ENCODE measurements around the gene NME4. TPM values are rescaled to one million over a fixed set of nuclear protein-coding genes. Genes with fewer than 3 reads are reported as not detected.
A peak's percentile ranks its signal among the peaks of the same experiment; 100 is the strongest.

Gene NME4
- total and polyA plus RNA-seq, 12 donors, result 48.1 to 97.2 (median 75.4) TPM

- Histone ChIP-seq H3K27ac (peak within 1 kb of the TSS; percentile 51 to 97 (median 92)), H3K36me3 (peaks cover 0 to 14% (median 0%) of the 10 kb centered on the region in 9 donors), H3K9me3 (no peaks in the 10 kb centered on the region), H3K27me3 (no peaks in the 10 kb centered on the region), H3K4me3 (peak within 1 kb of the TSS; percentile 53 to 97 (median 84)), H3K4me1 (peaks cover under 1 to 33% (median 21%) of the 10 kb centered on the region in 9 donors)
- ATAC-seq (peak; percentile 89 to 93 (median 91)), DNase-seq (peak; percentile 96 to 98)
- intact Hi-C loops (cut with DNase I), result loop anchor here in 3 of 10 donors (2.0 kb wide), 2 partner anchors 19 to 23 kb away; partner anchors contain the start of gene RAB11FIP3 (in 2 of the 3)
- TF ChIP-seq, protein P1, sequence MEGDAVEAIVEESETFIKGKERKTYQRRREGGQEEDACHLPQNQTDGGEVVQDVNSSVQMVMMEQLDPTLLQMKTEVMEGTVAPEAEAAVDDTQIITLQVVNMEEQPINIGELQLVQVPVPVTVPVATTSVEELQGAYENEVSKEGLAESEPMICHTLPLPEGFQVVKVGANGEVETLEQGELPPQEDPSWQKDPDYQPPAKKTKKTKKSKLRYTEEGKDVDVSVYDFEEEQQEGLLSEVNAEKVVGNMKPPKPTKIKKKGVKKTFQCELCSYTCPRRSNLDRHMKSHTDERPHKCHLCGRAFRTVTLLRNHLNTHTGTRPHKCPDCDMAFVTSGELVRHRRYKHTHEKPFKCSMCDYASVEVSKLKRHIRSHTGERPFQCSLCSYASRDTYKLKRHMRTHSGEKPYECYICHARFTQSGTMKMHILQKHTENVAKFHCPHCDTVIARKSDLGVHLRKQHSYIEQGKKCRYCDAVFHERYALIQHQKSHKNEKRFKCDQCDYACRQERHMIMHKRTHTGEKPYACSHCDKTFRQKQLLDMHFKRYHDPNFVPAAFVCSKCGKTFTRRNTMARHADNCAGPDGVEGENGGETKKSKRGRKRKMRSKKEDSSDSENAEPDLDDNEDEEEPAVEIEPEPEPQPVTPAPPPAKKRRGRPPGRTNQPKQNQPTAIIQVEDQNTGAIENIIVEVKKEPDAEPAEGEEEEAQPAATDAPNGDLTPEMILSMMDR (IDR thresholded peaks at IDR 0.05), result peak in 8 of 9 donors; percentile 24 to 83 (median 58)
- WGBS, 2 donors, result 0 to 1% methylated on average over 71 to 91 of the region's 91 CpGs
Observed at GRCh38 chr16:401468-402348, 4.7 kb downstream of the NME4 start, which contains the start of gene DECR2. Gene DECR2 (plus strand): TSS chr16:401885. CDS start chr16:401964, 79 bp downstream.

DNA sequence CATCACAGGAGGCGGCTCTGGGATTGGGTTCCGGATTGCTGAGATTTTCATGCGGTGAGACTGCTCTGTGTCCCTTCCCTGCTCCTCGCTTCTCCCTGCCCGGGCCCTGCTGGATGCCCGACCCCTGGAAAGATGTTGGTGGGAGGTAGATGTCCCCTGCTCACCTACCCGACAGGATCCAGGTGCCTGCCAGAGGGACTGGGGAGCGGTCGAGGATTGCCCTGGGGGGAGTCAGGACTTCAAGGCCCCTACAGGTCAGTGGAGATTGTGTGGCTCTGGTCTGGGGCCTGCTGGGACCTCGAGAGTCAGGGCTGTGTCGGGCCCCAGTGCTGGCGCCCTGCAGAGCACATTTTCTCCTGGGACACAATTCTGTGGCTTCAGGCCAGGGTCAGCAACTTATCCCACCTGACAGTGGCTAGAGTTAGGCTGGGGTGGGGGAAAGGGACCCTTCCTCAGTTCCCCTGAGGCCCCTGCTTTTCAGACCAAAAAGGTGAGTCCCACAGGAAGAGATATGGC is 8.0 kb downstream of the NME4 start:
- ATAC-seq (no peak), DNase-seq (no peak)
- peaks cover 0 to 21% (median 13%) of the 10 kb centered on the region in 9 donors for H3K4me1 ChIP-seq
- H3K9me3 ChIP-seq, result no peaks in the 10 kb centered on the region
- no peaks in the 10 kb centered on the region for H3K27me3 ChIP-seq
- no peak overlapping the region for H3K27ac ChIP-seq
- intact Hi-C loops (cut with DNase I), result no loop called here
- TF ChIP-seq, protein P1 (IDR thresholded peaks at IDR 0.05), result no peak
- WGBS, 2 donors, result 91 to 93% methylated on average over 12 of the region's 12 CpGs
- no peak overlapping the region for H3K4me3 ChIP-seq
- peaks cover 0 to 11% (median 0%) of the 10 kb centered on the region in 9 donors for H3K36me3 ChIP-seq

DNA sequence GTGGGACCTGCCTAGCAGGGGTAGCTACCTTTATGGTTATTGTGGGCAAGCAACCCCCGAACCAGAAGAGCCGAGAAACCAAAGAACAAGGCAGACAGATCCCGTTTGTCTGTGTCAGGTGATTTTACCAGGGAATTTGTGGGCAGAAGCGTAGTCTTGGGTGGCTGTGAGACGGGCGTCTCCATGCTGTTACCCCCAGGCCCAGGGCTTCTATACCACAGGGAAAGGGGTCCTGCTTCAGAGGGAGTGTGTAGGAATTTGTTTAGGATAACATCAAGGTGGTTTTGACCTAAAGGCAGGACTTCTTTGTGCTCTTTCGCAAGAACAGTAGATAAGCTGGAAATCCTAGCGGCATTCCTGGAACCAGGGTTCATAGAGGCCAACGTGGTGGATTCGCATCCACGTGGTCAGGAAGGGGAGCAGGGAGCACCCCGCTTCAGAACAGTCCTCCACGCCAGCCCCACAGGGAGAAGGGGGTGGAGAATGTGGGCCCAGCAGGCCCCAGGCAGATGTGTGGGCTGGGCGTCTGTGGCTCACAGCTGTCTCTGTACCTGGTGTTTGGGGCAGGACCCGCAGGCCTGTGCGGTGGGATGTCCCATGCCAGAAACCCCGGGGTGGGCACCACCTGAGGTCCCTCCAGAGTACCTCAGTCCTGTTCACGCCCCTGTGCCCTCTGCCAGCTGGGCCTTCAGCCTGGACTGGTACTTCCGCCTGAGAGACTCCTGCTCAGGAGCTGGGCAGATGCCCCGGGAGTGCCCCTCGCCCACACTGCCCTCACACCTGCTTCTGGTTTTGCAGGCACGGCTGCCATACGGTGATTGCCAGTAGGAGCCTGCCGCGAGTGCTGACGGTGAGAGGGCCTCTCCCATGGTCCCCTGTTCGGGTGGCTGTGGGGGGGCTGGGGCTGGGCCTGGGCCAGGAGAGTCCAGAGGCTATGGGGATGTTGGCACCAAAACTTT is 8.8 kb downstream of the NME4 start:
- DNase-seq, result no peak
- no peak overlapping the region for H3K4me3 ChIP-seq

More for the DNA sequence above, 8.8 kb downstream of the NME4 start:
- 91 to 92% methylated on average over 27 of the region's 27 CpGs for WGBS, 2 donors
- Histone ChIP-seq H3K27ac (no peak overlapping the region), H3K9me3 (no peaks in the 10 kb centered on the region), H3K4me1 (peaks cover 0 to 14% (median 8%) of the 10 kb centered on the region in 9 donors), H3K36me3 (peaks cover 0 to 13% (median 0%) of the 10 kb centered on the region in 9 donors), H3K27me3 (no peaks in the 10 kb centered on the region)
- TF ChIP-seq, protein P1 (IDR thresholded peaks at IDR 0.05), result no peak
- intact Hi-C loops (cut with DNase I), result no loop called here
- ATAC-seq, result no peak
